ENCODE results near the gene LUZP2. TPM values are rescaled to one million over a fixed set of nuclear protein-coding genes. Genes with fewer than 3 reads are reported as not detected.

The LUZP2 gene
- total RNA-seq, 3 donors from 2014 or later = 1.6 to 5.6 (median 4.4) TPM

GRCh38 chr11:25052844-25053243, 556.0 kb downstream of the LUZP2 start:
- DNase-seq = no peak
- no peaks in the 10 kb centered on the region for H3K4me1 ChIP-seq (ENCODE audit: low read depth)
- no peaks in the 10 kb centered on the region for H3K9me3 ChIP-seq
- H3K4me3 ChIP-seq = no peak overlapping the region
- no peak for ATAC-seq
- H3K36me3 ChIP-seq (ENCODE audit: low read depth) = no peaks in the 10 kb centered on the region
- intact Hi-C loops (cut with DNase I, micrococcal nuclease) = no loop called here
- TF ChIP-seq, protein P1, sequence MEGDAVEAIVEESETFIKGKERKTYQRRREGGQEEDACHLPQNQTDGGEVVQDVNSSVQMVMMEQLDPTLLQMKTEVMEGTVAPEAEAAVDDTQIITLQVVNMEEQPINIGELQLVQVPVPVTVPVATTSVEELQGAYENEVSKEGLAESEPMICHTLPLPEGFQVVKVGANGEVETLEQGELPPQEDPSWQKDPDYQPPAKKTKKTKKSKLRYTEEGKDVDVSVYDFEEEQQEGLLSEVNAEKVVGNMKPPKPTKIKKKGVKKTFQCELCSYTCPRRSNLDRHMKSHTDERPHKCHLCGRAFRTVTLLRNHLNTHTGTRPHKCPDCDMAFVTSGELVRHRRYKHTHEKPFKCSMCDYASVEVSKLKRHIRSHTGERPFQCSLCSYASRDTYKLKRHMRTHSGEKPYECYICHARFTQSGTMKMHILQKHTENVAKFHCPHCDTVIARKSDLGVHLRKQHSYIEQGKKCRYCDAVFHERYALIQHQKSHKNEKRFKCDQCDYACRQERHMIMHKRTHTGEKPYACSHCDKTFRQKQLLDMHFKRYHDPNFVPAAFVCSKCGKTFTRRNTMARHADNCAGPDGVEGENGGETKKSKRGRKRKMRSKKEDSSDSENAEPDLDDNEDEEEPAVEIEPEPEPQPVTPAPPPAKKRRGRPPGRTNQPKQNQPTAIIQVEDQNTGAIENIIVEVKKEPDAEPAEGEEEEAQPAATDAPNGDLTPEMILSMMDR (IDR thresholded peaks at IDR 0.05) = no peak

DNA sequence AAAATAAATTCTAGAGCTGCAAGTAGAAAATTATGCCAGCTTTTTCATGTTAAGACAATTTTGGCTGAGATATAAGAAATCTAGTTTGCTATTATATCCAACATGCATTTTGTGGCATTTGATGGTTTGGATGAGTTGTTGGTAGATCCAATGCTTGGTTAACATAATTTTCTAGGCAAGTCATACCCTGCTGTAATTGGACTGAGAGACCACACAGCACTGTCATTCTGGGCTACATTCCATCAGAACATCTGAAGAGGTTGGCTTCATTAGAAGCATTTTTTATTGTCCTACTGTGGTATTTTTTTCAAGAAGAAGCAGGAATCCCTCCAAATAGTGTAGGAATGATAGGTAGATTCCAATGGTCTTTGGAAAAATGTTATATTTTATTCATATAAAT, 561.0 kb downstream of the LUZP2 start:
- TF ChIP-seq, protein P1 (IDR thresholded peaks at IDR 0.05) = no peak
- H3K4me1 ChIP-seq (ENCODE audit: low read depth) = no peaks in the 10 kb centered on the region
- intact Hi-C loops (cut with DNase I, micrococcal nuclease) = no loop called here
- H3K36me3 ChIP-seq (ENCODE audit: low read depth) = no peaks in the 10 kb centered on the region
- H3K9me3 ChIP-seq = no peaks in the 10 kb centered on the region
- no peak overlapping the region for H3K4me3 ChIP-seq
- no peak for DNase-seq
- no peak for ATAC-seq

DNA sequence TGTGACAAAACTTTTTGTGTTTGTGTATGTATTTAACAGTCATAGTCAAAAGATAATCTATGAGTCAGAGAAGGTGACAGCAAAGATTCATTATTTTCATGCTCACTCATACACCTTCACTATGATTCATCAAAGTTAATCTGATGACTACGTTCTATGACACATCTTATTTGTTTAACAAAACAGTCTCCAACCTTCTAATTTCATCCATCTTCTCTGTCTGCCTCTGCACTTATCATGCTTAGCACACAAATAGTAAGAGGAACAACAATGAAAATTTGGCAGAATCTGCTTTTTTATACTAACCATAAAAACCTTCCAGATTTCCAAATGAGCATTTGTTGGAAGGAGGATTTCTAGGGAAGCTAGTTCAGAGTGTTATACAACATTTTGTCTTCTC, 568.9 kb downstream of the LUZP2 start:
- ATAC-seq (no peak), DNase-seq (no peak)
- intact Hi-C loops (cut with DNase I, micrococcal nuclease) = no loop called here
- Histone ChIP-seq H3K4me3 (no peak overlapping the region), H3K36me3 (ENCODE audit: low read depth) (no peaks in the 10 kb centered on the region), H3K9me3 (no peaks in the 10 kb centered on the region), H3K4me1 (ENCODE audit: low read depth) (no peaks in the 10 kb centered on the region)
- TF ChIP-seq, protein P1 (IDR thresholded peaks at IDR 0.05) = no peak

GRCh38 chr11:25066706-25067105, 569.9 kb downstream of the LUZP2 start:
- no peaks in the 10 kb centered on the region for H3K9me3 ChIP-seq
- TF ChIP-seq, protein P1 (IDR thresholded peaks at IDR 0.05) = no peak
- H3K4me1 ChIP-seq (ENCODE audit: low read depth) = no peaks in the 10 kb centered on the region
- no peak for DNase-seq
- H3K4me3 ChIP-seq = no peak overlapping the region
- no peaks in the 10 kb centered on the region for H3K36me3 ChIP-seq (ENCODE audit: low read depth)
- no peak for ATAC-seq
- intact Hi-C loops (cut with DNase I, micrococcal nuclease) = no loop called here

GRCh38 chr11:25068451-25068850, 571.6 kb downstream of the LUZP2 start:
- Histone ChIP-seq H3K4me1 (ENCODE audit: low read depth) (no peaks in the 10 kb centered on the region), H3K9me3 (no peaks in the 10 kb centered on the region), H3K4me3 (no peak overlapping the region), H3K36me3 (ENCODE audit: low read depth) (no peaks in the 10 kb centered on the region)
- TF ChIP-seq, protein P1 (IDR thresholded peaks at IDR 0.05) = no peak
- DNase-seq (no peak), ATAC-seq (no peak)
- intact Hi-C loops (cut with DNase I, micrococcal nuclease) = no loop called here
